Measurements from ENCODE around the gene RNF113B.

RNF113B gene

GRCh38 chr13:98214707-98215106, 37.6 kb upstream of the RNF113B start:
- TF ChIP-seq, protein P1, sequence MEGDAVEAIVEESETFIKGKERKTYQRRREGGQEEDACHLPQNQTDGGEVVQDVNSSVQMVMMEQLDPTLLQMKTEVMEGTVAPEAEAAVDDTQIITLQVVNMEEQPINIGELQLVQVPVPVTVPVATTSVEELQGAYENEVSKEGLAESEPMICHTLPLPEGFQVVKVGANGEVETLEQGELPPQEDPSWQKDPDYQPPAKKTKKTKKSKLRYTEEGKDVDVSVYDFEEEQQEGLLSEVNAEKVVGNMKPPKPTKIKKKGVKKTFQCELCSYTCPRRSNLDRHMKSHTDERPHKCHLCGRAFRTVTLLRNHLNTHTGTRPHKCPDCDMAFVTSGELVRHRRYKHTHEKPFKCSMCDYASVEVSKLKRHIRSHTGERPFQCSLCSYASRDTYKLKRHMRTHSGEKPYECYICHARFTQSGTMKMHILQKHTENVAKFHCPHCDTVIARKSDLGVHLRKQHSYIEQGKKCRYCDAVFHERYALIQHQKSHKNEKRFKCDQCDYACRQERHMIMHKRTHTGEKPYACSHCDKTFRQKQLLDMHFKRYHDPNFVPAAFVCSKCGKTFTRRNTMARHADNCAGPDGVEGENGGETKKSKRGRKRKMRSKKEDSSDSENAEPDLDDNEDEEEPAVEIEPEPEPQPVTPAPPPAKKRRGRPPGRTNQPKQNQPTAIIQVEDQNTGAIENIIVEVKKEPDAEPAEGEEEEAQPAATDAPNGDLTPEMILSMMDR (IDR thresholded peaks at IDR 0.05; ENCODE audit: extremely low read depth, missing control alignments) = no peak
- no peak for DNase-seq (ENCODE audit: low spot score)

DNA sequence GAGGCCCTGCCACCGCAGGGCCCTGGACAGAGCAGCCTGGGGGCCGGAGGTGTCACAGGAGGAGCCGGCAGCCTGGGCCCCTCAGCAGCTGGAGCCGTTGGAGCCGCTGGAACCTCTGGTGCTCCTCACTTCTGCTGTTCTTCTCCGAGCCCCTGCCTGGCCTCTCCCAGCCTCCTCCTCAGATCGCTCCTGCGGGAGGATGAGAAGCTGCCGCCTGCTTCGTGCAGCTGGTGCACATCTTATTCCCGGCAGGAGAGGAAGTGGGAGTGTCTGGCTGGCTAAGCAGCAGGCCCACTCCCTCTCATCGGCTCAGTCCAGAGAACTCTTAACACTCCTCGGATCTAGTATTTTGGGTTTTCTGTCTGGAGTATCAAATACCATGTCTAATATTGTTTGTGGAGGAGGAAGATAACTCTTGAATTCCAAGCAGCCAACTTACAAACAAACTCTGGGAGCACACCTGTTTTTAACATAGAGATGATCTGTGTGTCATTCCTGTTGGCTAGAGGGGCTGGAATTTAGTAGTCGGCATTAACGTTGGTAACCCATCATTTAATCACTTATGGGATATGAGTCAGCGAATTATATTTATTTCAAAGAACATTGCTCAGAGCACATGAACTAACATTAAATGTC, 37.1 kb upstream of the RNF113B start:
- DNase-seq (ENCODE audit: low spot score) = no peak
- TF ChIP-seq, protein P1 (IDR thresholded peaks at IDR 0.05; ENCODE audit: extremely low read depth, missing control alignments) = no peak

DNA sequence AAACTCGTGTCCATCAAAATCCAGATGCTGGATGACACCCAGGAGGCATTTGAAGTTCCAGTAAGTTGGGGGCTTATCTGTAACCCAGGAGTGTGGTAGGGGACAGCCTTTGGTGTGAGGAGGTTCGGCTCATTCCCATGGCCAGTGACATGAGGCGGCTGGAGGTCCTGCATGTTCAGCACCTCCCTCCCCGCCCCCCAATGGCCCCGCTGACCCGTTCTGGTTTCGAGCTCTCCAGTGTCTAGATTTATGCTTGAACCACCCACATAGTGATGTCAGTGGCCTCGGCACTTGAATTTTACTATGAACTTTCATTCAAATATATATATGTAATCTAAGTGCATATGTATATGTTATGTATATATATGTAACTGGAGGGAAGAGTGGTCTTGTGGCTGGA, 36.3 kb upstream of the RNF113B start:
- no peak for DNase-seq (ENCODE audit: low spot score)
- TF ChIP-seq, protein P1 (IDR thresholded peaks at IDR 0.05; ENCODE audit: extremely low read depth, missing control alignments) = no peak

DNA sequence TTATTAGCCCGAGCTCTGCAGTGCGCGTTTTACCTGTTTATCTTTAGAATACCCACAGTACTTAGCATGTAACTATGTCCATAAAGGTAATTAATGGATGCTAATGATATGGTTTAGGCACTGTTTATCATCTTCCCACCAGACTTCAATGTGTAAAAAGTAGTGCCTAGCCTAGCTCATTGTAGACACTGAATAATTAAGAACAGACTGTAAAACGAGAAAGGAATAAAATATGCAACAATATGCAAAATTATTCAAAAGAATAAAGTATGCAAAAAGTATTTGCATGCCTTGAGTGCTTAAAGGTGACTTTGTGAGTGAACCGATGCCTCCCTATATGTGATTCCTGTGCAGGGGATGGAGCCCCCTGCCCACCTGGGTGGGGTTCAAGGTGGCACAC, 35.7 kb upstream of the RNF113B start:
- no peak for DNase-seq (ENCODE audit: low spot score)

DNA sequence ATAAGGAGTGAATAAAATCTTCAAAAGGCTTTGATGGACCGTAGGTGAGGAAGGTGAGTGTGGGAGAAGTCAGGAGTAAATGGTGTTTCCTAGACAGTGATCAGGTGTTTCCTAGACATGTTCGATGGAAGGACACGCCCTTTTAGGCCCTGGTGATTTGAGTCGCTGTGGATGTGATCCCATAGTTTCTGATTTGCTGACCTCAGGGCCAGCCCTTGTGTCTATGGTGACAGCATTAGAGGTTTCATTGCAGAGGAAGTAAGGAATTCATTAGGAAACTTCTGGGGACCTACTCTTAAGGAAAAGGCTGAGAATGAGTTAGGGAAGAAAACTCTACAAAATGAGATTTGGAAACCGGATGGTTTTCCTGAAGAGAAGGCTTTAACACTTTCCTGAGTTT, 31.5 kb upstream of the RNF113B start:
- DNase-seq (ENCODE audit: low spot score) = no peak
- TF ChIP-seq, protein P1 (IDR thresholded peaks at IDR 0.05; ENCODE audit: extremely low read depth, missing control alignments) = no peak

More for the DNA sequence above, 35.7 kb upstream of the RNF113B start:
- TF ChIP-seq, protein P1 (IDR thresholded peaks at IDR 0.05; ENCODE audit: extremely low read depth, missing control alignments) = no peak

GRCh38 chr13:98207416-98207815, 30.3 kb upstream of the RNF113B start:
- no peak for DNase-seq (ENCODE audit: low spot score)
- TF ChIP-seq, protein P1 (IDR thresholded peaks at IDR 0.05; ENCODE audit: extremely low read depth, missing control alignments) = no peak

GRCh38 chr13:98206946-98207345, 29.9 kb upstream of the RNF113B start:
- DNase-seq (ENCODE audit: low spot score) = no peak
- TF ChIP-seq, protein P1 (IDR thresholded peaks at IDR 0.05; ENCODE audit: extremely low read depth, missing control alignments) = no peak
